GM12892 (cell line): ENCODE measurements around the gene THAP7.

Experiments used
- DNase-seq: peaks from one replicate; pipeline ENCODE4 v3.0.0; 2011; ENCODE audit not compliant: insufficient read length
- FAIRE-seq: peaks from 2 replicates; lab custom pipeline; 2011; peaks lifted over from hg19 to GRCh38; lab: Jason Lieb, UNC
- POLR2A ChIP-seq: IDR thresholded peaks from 2 replicates; pipeline ENCODE4 v1.6.1; 2011; ENCODE audit warnings: low read depth, low read length, control low read depth
- POLR2AphosphoS5 ChIP-seq: IDR thresholded peaks from 2 replicates; pipeline ENCODE4 v1.6.1; 2011; ENCODE audit warnings: low read depth, low read length, control low read depth
- TAF1 ChIP-seq: IDR thresholded peaks from 2 replicates; pipeline ENCODE4 v1.6.1; 2011; ENCODE audit warnings: low read depth, mild to moderate bottlenecking, control low read depth, low read length, borderline replicate concordance

THAP7 gene

GRCh38 chr22:20994902-20995241, 7.0 kb downstream of the THAP7 start:
- FAIRE-seq (no peak), DNase-seq (no peak)
- TF ChIP-seq POLR2AphosphoS5 (no peak), POLR2A (no peak), TAF1 (no peak)

GRCh38 chr22:20994128-20994901, 7.6 kb downstream of the THAP7 start:
- DNase-seq (no peak), FAIRE-seq (no peak)
- TF ChIP-seq POLR2A (no peak), POLR2AphosphoS5 (no peak), TAF1 (no peak)

DNA sequence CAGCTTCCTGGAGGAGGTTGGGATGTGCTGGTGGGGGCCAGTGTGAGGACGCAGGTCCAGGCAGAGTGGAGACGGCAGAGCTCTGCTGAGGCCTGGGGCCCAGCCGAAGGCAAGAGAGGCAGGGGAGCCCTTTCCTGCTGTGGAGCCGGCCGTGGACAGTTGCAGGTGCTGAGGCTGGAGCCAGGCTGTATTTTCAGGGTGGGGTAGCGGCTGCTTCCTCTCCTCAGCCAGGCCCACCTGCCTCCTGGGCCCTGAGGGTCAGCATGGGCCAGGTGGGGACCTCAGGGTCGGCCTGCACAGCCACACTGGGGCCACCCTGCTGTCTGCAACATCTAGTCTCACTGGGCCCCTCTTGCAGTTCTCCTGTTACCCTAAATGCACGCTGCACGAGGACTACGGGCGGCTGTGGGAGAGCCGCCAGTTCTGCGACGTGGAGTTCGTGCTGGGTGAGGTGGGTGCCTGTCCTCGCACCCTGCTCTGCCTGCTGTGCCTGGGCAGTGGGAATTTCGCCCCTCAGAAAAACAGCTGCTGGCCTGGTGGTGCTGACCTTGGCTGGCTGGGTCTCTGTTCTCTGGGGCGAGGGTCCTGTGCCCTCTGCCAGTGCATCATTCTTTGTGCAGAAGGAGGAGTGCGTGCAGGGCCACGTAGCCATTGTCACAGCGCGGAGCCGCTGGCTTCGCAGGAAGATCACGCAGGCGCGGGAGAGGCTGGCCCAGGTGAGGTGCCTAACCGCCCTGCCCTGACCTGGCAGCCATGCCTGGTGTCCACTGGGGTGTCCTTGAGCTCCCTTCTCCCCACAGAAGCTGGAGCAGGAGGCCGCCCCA, 8.4 kb downstream of the THAP7 start:
- FAIRE-seq (no peak), DNase-seq (no peak)
- TF ChIP-seq POLR2AphosphoS5 = no peak

GRCh38 chr22:20992456-20993303, 9.2 kb downstream of the THAP7 start:
- no peak for DNase-seq
- FAIRE-seq = no peak

DNA sequence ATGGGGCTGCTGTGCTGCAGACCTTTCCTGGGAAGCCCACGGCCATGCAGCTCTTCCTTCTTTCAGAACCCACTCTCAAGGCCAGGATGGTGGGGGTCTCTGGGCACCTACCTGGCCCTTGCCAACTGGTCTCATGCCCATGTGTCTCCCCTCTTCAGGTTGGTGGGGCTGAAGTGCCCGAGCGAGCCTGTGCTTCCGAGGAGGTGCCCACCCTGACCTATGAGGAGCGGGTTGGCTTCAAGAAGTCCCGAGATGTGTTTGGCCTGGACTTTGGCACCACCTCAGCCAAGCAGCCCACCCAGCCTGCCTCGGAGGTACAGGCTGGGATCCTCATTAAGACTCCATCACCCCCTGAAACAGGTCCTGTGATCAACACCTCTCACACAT, 9.9 kb downstream of the THAP7 start:
- DNase-seq (no peak), FAIRE-seq (no peak)
- TF ChIP-seq POLR2AphosphoS5 = no peak
- no peak for TF ChIP-seq POLR2A
- no peak for TF ChIP-seq TAF1

More at GRCh38 chr22:20992456-20993303, 9.2 kb downstream of the THAP7 start:
- TF ChIP-seq POLR2A = no peak
- TF ChIP-seq POLR2AphosphoS5 = no peak
- TF ChIP-seq TAF1 = no peak

- no peak for FAIRE-seq
- DNase-seq = no peak
- TF ChIP-seq POLR2A (no peak), TAF1 (no peak), POLR2AphosphoS5 (no peak)
Observed at GRCh38 chr22:20991252-20992055, 10.5 kb downstream of the THAP7 start.

DNA sequence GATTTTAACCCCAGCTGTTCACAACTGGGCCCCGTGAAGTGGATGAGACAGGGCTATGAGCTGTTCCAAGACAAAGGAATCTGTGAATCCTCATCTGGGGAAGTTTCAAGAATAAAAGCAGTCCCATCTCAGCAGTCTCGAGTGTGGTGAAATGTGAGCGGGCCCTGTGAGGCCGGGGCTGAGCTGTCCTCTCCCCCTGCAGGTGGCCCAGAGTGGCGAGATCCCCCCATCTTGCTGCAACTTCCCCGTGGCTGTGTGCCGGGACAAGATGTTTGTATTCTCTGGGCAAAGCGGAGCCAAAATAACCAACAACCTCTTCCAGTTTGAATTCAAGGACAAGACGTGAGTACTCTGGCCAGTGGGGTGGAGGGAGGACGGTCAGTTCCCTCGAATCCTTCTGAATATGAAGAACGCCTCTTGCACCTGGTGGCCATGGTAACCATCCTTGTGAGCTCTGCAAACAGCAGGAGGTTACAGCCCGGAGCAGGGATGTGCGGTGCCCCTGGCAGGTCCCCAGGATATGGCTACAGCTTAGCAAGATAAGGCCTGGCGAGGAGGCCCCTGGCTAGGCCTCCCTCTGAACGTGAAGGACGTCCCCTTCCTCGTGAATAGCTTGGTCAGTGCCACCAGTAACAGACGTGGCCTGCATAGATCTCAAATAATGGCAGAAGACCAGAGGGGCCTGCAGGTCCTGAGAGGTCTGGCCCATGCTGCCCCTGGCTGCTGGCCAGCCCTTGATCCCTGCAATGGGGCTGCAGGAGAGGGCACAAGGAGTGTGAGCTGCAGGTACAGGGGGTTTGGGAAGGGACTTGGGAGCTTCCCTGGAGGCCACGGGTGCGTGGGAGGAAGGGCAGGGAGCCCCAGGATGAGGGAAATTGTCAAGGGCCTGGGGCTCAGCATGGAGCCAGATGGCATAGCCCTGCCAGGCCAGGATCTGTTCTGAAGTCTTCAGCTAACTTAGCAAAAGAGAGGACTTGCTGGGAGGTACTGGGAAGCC, 11.4 kb downstream of the THAP7 start:
- TF ChIP-seq POLR2A (no peak), TAF1 (no peak), POLR2AphosphoS5 (no peak)
- no peak for DNase-seq
- no peak for FAIRE-seq

GRCh38 chr22:20989323-20990138, 12.4 kb downstream of the THAP7 start:
- no peak for FAIRE-seq
- TF ChIP-seq POLR2A (no peak), TAF1 (no peak), POLR2AphosphoS5 (no peak)

DNA sequence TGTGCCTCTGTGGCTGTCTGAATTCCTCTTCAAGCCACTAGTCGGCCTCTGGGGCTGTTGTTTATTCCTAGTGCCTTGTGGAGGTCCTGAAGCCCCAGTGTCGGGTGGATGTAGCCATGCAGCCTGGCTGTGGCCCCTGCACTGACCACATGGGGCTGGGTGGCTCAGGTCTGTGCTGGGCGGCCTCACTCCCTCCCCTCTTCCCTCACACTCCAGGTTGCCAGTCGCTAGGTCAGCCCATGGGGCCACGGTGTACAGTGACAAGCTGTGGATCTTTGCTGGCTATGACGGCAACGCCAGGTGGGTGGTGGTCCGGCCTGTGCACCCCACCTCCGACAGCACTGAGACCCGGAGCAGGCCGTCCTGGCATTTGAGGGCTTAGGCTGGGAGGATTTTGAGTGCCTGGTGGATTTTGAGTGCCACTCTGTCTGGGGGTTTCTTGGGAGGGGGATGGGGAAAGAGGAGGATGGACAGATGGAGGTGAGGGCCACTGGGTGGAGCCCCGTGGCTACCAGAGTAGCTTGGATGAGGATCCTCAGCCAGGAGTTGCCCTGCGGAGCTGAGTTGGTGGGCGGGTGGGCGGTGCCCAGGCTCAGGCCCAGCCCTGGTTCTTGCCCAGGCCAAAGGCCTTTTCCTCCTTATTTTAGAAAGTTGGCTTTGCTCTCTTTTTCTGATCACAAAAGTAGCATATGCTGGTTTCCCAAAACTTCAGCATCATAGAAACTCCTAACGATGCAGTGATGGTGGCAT, 13.2 kb downstream of the THAP7 start:
- no peak for DNase-seq
- TF ChIP-seq POLR2AphosphoS5 = no peak
- no peak for TF ChIP-seq TAF1
- TF ChIP-seq POLR2A = no peak
- no peak for FAIRE-seq

More at GRCh38 chr22:20989323-20990138, 12.4 kb downstream of the THAP7 start:
- DNase-seq = no peak
